Stimulated activated CD8-positive, alpha-beta memory T cell treated with anti-CD3 and anti-CD28 coated beads, Interleukin-15, amount 100 ng/mL, for 4 hours (primary cell): Measurements from ENCODE around the gene NELFB.

Source experiments
- DNase-seq, 2 donors: peaks; one replicate each; pipeline ENCODE4 v3.0.0-alpha.2; 2020; ENCODE audit warnings: low read depth in 2 of 2

The NELFB gene

DNA sequence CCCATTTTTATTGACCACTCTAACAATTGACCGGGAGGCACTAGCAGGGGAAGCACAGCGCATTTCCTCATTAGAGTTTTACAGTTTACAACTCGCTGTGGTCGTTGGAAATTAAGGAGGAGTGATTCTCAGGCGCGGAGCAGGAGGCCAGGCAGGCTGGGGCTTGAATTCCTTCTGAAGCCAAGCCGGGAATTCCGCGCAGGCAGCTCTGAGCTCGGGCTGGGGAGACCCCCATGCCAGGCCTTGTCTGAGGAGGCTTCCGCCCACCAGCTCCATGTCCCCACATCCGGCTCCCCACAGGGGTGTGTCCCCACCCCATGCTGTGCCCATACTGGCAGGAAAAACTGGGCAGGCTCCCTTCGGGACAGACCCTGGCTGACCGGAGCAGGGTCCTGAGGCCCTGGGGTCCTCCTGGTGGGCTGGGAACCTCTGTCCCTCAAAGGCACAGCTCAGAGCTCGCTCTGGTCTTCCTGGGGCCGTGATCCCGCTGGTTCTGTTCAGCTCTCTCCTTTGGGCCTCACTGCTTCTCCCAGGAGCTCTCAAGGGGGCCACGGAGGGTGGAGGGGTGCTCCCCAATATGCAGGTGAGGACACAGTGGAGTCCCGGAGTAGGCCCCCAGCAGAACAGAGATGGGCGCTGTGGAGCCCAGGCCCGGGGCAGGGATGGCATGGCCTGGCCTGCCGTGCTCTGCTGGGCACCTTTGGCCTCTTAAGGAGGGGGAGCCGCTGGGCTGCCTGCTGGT, 48.2 kb downstream of the NELFB start:
- no peak for DNase-seq

DNA sequence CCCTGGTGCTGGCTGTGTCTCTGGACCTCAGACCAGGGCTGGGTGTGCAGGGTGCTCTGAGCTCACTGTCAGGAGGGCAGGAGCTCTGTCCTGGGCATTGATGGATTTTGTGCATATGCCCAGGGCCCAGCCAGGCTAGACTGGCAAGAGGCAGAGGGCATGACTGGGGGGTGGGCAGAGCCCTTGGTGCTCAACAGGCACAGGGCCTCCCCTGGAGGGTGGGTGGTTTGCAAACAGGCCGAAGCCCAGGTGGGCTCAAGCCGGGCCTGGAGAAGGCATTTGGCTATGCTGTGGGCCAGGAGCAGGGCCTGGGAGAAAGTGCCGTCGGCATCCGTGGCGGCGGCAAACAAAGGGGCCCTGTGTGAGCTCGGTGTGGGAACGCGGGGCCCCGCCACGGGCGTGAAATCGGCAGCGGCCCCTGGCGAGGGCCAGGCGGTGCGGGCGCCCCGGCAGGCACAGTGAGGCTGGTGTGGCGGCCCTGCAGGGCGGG, 48.8 kb downstream of the NELFB start:
- DNase-seq = no peak

- DNase-seq = no peak
Measured at GRCh38 chr9:137304383-137305059, 49.4 kb downstream of the NELFB start.

DNA sequence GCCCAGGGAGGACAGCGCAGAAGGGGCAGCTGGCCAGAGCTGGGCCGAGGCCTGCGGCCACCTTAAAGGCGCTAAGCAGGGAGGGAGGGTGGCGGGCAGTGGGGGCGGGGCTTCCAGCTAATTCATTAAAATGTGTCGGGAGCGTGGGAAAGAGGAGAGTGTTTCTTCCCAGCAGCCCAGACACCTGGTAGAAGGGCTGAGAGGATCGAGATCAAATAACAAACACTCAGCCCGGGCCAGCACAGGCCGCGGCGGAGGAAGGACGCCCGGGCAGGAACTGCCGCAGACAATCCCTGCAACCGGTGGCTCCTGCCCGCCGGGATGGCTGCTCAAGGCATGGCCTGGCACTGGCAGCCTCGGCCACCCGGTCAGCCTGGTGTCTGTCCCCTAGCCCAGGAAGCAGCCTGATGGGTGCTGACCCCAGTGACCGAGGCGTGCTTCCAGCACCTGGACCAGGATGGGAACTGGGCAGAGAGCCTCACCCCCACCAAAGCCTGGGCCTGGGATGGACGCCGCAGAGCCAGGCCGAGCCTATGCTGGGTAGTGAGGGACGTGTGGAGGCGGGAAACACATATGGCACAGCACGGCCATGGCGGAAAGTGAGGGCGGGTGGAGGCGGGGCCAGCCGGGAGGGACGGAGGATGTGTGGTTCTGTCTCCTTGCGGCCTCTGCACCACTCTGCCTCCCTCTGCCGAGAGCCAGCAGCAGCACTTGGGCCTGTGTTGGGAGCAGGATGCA, 50.1 kb downstream of the NELFB start:
- peak in 1 of 2 donors; percentile 25 for DNase-seq

- DNase-seq = no peak
Measured at GRCh38 chr9:137305798-137306065, 50.6 kb downstream of the NELFB start.

DNA sequence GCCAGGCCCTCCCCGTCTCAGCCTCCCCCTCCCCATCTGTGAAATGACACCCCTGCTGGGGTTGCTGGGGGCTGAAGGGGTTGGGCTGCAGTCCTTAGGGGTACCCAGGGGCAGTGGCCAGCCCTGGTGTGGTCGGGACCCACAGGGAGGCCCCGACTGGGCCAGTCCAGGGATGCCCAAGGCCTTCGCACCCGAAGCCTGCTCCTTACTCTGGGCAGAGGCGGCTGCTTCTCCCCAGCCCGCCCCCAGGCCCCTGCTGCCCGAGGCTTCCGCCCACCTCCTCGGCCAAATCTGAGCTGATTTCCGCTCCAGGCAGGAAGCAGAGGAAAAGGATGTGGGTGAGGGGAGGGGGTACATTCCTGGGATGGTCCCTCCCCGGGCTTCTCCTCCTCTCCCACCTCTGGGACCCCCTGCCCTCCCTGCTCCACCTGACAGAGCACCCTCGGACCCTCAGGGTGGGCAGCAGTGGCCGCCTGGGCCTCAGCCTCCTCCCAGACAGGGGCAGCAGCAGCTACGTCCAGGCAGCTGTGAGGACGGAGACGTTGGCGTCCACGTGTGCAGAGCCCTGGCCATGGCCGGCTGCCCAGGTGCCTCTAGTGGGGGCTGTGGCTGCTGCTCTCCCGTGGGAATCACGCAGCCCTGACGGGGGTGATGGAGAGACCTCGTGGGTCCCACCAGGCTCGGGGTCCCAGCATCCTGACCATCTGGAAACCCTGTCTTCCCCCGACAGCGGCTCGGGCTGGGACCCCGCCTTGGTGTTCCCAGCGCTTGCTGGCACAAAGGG, 51.1 kb downstream of the NELFB start:
- DNase-seq = no peak

GRCh38 chr9:137306850-137307254, 51.7 kb downstream of the NELFB start:
- DNase-seq = no peak

- no peak for DNase-seq
Measured at GRCh38 chr9:137307255-137308056, 52.3 kb downstream of the NELFB start.

- DNase-seq = no peak
Measured at GRCh38 chr9:137308057-137308619, 53.0 kb downstream of the NELFB start.

- DNase-seq = no peak
Measured at GRCh38 chr9:137309368-137310188, 54.5 kb downstream of the NELFB start.

DNA sequence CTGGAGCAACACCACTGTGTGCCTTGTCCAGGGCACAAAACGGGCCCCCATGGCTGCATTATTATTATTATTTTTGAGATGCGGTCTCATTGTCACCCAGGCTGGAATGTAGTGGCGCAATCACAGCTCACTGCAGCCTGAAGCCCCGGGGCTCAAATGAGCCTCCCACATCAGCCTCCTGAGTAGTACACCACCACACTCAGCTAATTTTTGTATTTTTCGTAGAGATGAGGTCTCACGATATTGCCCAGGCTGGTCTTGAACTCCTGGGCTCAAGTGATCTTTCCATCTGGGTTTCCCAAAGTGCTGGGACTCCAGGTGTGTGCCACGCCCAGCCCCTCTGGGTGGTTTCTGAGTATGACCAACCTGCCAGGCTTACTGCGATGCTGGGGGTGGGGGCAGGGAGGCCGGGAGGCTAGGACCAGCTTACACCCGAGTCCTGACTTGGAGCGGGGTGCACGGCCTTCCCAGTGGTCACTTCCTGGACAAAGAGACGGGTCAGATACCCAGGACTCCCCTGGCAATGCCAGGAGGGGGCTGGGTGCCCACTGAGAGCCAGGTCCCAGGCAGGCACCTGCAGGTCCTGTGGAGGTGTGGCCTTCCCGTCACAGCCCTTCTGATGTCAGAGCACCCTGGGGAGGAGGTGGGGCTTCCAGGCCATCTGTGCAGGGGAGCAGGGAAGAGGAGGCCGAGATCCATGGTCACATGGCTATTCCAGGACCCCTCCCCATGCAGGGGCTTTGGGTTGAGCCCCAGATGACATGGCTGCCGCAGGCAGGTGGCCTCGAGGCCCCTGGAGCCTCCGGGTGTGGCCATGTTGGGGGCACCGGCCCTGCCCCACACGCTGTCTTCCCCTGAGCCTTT, 55.3 kb downstream of the NELFB start:
- DNase-seq = no peak

- DNase-seq = no peak
Measured at GRCh38 chr9:137311171-137311985, 56.3 kb downstream of the NELFB start.

GRCh38 chr9:137311986-137312851, 57.1 kb downstream of the NELFB start:
- no peak for DNase-seq

DNA sequence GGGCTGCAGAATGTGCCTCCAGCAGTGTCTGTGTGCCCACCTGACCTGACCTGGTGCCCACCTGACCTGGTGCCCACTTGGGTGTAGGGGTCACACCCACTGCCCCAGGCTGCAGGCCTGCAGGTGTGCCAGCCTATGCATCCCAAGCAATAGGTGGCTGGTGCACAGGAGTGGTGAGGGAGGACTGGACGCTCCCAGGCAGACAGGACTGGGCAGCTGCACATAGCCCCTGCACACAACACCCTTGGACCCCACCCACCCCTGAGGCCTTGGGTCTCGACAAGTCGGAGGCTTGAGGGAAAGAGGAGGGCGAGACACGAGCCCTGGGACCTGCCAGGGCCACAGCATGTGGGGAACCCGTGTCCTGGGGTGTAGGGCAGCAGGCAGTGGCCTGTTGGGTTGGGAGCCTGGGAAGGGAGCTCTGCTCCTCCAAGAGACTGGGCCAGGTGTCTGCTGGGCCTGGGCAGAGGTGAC, 57.8 kb downstream of the NELFB start:
- DNase-seq = no peak

- DNase-seq = no peak
Measured at GRCh38 chr9:137313326-137313936, 58.3 kb downstream of the NELFB start.

- no peak for DNase-seq
Measured at GRCh38 chr9:137313956-137314560, 58.9 kb downstream of the NELFB start.
